ENCODE results near the gene PRND.

DNA sequence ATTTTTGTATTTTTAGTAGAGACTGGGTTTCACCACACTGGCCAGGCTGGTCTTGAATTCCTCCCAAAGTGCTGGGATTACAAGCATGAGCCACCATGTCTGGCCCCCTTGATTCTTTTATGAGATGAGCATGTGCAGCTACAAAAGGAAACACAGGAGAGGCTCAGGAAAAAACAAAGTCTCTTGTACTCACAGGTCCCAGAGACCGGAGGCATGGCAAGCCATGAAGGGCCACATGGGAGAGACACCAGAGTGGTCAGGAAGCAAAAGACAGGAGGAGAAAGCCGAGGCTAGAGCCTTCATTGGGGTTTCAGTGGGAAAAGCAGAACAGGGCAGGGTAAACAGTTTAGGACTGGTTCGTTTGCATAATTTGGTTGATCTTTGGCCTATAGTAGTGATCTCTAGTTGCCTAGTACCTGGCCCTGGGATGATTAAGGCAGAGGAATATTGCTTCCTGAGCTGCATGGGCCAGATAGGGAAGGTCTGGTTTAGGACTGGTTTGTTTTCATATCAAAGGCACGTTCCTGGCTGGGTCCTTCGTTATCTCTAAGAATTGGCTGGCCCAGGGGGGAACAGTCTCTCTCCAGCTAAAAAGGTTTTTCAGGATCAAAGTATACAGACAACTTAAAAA is 48.2 kb upstream of the PRND start:
- TF ChIP-seq CTCF (conservative IDR thresholded peaks at IDR 0.05 in 1 of 2, IDR thresholded peaks at IDR 0.05 in 1 of 2; ENCODE audit: low read depth in 1 of 2, low read length in 2 of 2) = no peak
- no peak for TF ChIP-seq EZH2 (IDR thresholded peaks at IDR 0.05; ENCODE audit: low read length, missing control alignments)
